ENCODE results near the gene TSGA10.

DNA sequence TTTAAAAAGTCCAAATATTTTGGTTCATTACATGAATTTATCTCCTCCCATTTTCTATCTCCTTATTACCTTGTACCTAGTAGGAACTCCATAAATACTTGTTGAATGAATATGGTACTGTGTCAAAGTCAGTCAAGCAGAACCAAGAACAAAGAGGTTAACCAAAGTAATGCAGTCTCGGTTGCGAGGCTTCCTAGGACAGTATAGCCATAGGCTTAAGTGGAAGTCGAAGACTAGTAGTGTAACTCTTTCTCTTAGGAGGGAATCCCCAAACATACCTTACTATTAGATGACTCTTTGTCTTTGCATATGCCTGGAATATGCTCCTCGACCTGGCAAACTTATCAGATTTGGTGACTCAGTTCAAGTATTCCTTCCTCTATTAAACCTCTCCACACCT, 4.9 kb upstream of the TSGA10 start:
- TF ChIP-seq POLR2A (IDR thresholded peaks at IDR 0.05) = no peak
- TF ChIP-seq, protein P1, sequence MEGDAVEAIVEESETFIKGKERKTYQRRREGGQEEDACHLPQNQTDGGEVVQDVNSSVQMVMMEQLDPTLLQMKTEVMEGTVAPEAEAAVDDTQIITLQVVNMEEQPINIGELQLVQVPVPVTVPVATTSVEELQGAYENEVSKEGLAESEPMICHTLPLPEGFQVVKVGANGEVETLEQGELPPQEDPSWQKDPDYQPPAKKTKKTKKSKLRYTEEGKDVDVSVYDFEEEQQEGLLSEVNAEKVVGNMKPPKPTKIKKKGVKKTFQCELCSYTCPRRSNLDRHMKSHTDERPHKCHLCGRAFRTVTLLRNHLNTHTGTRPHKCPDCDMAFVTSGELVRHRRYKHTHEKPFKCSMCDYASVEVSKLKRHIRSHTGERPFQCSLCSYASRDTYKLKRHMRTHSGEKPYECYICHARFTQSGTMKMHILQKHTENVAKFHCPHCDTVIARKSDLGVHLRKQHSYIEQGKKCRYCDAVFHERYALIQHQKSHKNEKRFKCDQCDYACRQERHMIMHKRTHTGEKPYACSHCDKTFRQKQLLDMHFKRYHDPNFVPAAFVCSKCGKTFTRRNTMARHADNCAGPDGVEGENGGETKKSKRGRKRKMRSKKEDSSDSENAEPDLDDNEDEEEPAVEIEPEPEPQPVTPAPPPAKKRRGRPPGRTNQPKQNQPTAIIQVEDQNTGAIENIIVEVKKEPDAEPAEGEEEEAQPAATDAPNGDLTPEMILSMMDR (IDR thresholded peaks at IDR 0.05) = no peak
